ENCODE measurements around the gene RALGAPA1. TPM values are rescaled to one million over a fixed set of nuclear protein-coding genes. Genes with fewer than 3 reads are reported as not detected.

RALGAPA1 gene
- total and polyA plus RNA-seq, 9 of the 15 experiments (the other 6 are each of a cell fraction or from before 2014, with no cell fraction given): 2.5 to 16.3 (median 6.2) TPM

DNA sequence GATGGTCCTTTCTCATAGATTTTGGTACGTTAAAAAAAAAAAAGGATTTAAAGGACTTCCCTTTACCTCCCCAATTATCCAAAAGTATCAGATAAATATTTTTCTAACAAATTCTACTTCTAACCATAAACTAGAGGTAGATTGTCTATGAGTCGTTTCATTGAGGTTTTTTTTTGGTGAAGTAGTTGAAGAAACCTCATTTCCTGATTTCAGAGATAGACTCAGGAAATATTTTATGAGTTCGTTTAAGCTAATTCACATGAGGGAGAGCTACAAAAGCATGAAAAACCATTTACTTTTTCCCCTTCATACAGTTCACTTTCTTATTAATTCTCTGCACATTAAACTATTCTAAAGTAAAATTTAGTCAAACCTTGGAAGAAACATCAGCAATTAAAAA, 112.5 kb downstream of the RALGAPA1 start:
- H3K27me3 ChIP-seq (ENCODE audit: control insufficient read depth in 2 of 2, insufficient read depth in 2 of 2, low read length in 2 of 2): no peaks in the 10 kb centered on the region
- H3K9ac ChIP-seq (ENCODE audit: insufficient read depth in 1 of 2, low read depth in 2 of 2, low read length in 2 of 2): no peak overlapping the region
- WGBS (ENCODE audit: insufficient coverage, low coverage, missing lambda C conversion rate): 21% methylated on average over 3 of the region's 3 CpGs
- no peak for ATAC-seq
- DNase-seq (ENCODE audit: extremely low read depth in 1 of 4, low spot score in 3 of 4): no peak
- no peaks in the 10 kb centered on the region for H4K20me1 ChIP-seq (replicated peaks; ENCODE audit: control insufficient read depth, insufficient read depth, low read length)
- no peak for FAIRE-seq
- H3K9me3 ChIP-seq (replicated peaks; ENCODE audit: control insufficient read depth, insufficient read depth, low read depth, low read length): no peaks in the 10 kb centered on the region
- H3K4me3 ChIP-seq: no peak overlapping the region
- no peak overlapping the region for H3K4me2 ChIP-seq (ENCODE audit: insufficient read depth, low read length)
- H2AFZ ChIP-seq (ENCODE audit: low read depth, low read length): no peak overlapping the region
- no peaks in the 10 kb centered on the region for H3K79me2 ChIP-seq (ENCODE audit: control insufficient read depth, insufficient read depth, low read length)
- H3K36me3 ChIP-seq (ENCODE audit: control insufficient read depth, insufficient read depth, low read length): no peaks in the 10 kb centered on the region
- no peaks in the 10 kb centered on the region for H3K4me1 ChIP-seq (replicated peaks in 1 of 2; ENCODE audit: control insufficient read depth in 2 of 2, insufficient read depth in 2 of 2, low read length in 2 of 2)
- H3K27ac ChIP-seq (ENCODE audit: extremely low read depth, low read depth, low read length): no peak overlapping the region
- in situ Hi-C loops (cut with MboI): loop anchor here (10.0 kb wide), 1 partner anchor 462 kb away; no protein-coding TSS in a partner anchor
- intact Hi-C loops (cut with micrococcal nuclease): no loop called here
- CTCF ChIA-PET (ENCODE audit: low intra/inter-chr PET ratio): no interaction called here
- TF ChIP-seq, protein P1, sequence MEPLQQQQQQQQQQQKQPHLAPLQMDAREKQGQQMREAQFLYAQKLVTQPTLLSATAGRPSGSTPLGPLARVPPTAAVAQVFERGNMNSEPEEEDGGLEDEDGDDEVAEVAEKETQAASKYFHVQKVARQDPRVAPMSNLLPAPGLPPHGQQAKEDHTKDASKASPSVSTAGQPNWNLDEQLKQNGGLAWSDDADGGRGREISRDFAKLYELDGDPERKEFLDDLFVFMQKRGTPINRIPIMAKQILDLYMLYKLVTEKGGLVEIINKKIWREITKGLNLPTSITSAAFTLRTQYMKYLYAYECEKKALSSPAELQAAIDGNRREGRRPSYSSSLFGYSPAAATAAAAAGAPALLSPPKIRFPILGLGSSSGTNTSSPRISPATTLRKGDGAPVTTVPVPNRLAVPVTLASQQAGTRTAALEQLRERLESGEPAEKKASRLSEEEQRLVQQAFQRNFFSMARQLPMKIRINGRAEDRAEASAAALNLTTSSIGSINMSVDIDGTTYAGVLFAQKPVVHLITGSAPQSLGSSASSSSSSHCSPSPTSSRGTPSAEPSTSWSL (CRISPR knock-in tag; IDR thresholded peaks at IDR 0.05; ENCODE audit: borderline replicate concordance): no peak
- TF ChIP-seq KLF1 (tag; IDR thresholded peaks at IDR 0.05) (no peak), ZNF766 (CRISPR knock-in tag; conservative IDR thresholded peaks at IDR 0.05) (no peak), NFE2 (IDR thresholded peaks at IDR 0.05; ENCODE audit: low read depth) (no peak), CGGBP1 (CRISPR knock-in tag; IDR thresholded peaks at IDR 0.05) (no peak)
- POLR2A ChIA-PET: no interaction called here
- no TSS peak for BruUV-seq (replicated peaks)
- no peaks in the 10 kb centered on the region for H3K9me1 ChIP-seq (ENCODE audit: control insufficient read depth, insufficient read depth, low read length)

Measured in K562 (cell line).